GM19193 (cell line): ENCODE results near the gene RTN4IP1.

ENCODE experiments used
- POLR2A ChIP-seq: IDR thresholded peaks from 4 replicates; pipeline ENCODE4 v1.6.1; 2011; ENCODE audit not compliant: insufficient read depth, insufficient read length; ENCODE audit errors: extremely low read depth

RTN4IP1 gene

DNA sequence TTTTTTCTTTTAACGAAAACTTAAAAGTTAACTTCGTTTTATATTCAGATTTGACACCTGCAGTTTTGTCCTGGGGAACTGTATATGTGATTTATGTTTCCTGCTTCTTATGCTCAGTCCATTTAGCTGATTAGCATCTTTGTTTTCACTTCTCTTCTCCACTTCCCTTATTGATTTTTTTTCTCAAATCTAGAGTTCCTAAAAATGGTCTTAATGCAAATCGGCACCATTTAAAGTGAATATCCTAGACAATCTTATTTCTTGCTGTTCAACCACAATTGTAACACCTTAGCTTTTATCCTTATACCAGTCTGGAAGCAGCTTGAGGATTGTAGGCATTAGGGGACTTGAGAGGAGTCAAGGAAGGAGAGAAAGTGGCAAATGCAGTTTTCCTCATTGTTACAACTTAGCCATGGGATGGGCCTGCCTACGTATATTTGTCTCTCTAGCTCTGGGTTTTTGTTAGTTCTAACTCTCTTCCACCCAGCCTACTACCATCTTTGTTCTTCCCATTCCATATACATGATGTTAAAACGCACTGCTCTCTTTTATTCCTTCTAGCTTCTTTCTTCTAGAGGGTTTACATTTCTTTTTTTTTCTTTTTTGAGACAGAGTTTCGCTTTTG is 8.5 kb upstream of the RTN4IP1 start:
- TF ChIP-seq POLR2A: no peak

DNA sequence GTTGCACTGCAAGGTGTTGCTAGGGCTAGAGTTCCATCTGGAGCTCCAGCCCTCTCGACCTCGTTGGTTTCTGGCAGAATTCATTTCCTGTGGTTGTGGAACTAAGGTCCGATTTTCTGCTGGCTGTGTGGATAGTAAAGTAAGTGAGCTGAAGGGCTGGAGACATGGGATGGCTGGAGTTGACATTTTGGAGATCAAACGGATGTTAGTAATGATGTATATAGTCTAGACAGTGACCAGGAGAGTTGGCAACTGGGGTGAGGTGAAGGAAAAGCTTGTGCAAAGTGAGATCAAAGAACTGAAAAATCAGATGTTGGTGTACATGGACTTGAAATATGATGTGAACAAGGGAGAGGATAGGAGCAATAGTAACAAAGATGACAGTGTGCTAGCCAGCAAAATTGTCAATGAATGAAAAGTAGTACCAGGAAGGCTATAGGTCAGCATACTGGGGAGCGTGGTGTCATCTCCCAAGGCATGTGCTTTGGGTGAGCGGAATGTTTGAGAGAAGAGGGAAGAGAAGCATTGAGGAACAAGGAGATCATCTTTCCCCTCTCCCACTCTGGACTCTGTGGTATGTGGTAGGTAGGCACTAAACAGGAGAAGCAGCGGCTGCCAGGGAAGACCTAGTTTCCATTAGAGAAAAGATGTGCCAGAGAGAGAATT is 7.9 kb upstream of the RTN4IP1 start:
- TF ChIP-seq POLR2A: peak; percentile 23

DNA sequence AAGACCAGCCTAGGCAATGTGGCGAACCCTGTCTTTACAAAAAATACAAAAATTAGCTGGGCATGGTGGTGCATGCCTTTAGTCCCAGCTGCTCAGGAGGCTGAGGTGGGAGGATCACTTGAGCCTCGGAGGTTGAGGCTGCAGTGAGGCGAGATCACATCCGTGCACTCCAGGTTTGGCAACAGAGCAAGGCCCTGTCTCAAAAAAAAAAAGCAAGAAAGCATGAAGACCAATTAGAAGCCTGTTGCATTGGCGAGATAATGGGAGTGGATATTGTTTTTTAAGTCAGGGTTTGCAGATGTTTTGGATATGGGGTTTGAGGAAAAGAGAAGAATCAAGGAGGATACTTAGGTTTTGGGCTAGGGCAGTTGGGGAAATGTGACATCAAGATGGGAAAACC is 5.3 kb upstream of the RTN4IP1 start:
- TF ChIP-seq POLR2A: no peak

DNA sequence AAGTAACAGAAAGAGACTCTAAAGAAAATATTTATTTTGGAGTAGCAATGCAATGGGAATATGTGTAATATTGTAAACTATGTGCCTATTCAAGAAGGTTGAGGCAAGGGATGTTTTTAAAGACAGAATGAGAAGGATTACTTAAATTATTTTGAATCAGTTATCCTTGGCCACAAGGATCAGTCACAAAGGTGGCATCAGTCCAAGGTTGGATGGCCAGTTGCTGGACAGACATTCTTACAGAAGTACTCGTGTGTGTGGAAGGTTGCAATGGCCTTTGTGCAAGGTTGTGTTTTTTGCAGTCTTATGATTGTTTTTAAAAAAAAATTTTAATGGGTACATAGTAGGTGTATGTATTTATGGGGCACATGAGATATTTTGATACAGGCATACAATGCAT is 2.0 kb upstream of the RTN4IP1 start:
- no peak for TF ChIP-seq POLR2A

DNA sequence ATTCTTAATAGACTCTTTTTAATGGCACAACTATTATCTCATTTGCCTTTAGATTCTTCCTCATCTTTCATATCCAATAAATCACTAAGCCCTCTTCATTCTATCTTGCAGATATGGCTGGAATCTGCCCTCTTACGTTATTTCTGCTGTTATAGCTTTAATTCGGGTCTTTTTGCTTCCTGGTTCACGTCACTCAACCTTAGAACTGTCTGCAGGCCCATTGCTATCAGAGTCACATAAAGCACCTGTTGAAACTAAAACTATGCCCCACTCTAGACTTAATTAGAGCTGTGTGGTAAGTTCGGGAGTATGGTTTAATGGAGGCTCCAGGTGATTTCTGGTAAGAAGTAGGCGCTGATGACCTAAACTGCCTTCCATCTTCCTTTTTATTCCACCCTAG is 1.1 kb upstream of the RTN4IP1 start:
- TF ChIP-seq POLR2A: no peak

- no peak for TF ChIP-seq POLR2A
Observed at GRCh38 chr6:106629859-106630163, 513 bp upstream of the RTN4IP1 start.

DNA sequence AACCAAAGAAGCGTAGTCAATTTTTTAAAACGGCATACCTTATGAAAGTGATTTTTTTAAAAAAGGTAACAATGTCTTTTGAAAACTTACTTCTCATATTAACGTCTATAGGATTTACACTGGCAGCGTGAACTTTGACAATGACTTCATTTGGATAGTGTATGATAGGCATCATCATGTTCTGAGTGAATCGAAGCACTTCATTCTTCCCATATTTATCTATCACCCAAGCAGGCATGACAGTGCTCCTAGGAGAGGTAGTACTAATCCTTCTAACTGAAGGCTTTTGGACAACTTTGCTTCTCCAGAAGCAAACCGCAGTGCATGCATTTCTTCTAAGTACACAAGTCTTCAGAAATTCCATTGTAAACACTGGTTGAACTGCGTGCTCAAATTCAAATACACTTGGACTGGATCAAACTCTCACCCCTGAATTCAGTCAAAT is 618 bp downstream of the RTN4IP1 start:
- TF ChIP-seq POLR2A: no peak

DNA sequence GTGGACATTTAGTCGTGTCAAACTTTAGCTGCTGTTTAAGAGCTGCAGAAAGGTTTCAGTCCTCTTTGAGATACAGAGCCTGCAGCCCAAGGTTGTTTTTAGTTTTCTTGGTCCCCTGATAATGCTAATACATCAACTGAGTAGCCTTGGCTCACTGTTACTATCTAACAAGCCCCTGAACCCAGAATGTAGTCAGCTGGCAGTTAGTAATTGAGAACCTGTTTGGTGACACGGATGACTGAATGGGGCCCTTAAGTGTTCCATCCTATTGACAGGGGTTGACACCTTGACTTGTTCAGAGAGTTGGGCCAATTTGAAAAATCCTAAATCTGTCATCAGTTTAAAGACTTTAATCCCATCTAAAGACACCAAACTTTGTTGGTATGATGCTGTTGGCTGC is 2.8 kb downstream of the RTN4IP1 start:
- no peak for TF ChIP-seq POLR2A

DNA sequence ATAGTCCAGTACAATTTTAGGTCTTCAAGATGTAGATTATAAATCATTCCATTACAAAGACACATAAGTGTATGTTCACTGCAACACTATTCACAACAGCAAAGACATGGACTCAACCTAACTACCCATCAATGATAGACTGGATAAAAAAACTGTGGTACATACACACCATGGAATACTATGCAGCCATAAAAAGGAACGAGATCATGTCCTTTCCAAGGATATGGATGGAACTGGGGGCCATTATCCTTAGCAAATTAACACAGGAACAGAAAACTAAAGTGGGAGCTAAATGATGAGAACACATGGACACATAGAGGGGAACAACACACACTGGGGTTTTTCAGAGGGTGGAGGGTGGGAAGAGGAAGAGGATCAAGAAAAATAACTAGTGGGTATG is 6.3 kb downstream of the RTN4IP1 start:
- TF ChIP-seq POLR2A: no peak

DNA sequence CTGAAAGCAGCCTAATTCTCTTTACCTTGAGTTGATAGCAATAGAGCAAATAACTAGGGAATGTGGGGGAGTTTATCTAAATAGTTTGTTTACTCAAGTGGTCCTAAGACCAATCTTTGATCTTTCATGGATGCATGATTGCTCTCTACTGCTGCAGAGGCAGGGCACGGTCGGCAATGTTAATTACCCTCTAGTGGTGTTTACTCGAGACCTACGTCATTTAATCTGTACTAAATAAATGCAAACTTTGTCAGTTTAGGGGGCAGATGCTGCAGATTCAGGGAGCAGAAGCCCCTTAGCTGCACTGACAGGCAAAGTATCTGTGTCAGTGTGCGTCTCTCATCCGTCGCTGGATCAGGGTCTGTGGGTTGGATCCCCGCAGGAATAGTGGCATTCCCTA is 6.9 kb downstream of the RTN4IP1 start:
- TF ChIP-seq POLR2A: no peak

- no peak for TF ChIP-seq POLR2A
Observed at GRCh38 chr6:106620931-106621672, 8.2 kb downstream of the RTN4IP1 start.

DNA sequence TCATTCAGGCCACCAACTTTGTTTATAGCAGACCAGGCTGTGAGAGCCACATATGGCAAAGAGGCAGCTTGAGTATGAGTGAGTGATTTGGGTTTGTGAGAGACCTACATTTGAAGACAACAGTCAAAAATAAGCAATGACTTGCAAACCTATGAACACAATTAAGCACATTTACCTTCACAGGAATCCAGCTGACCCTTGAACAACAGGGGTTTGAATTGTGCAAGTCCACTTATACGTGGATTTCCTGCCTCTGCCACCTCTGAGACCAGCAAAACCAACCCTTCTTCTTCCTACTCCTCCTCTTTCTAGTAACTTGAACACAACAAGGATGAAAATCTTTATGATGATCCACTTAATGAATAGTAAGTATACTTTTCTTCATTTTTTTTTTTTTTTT is 10.1 kb downstream of the RTN4IP1 start:
- no peak for TF ChIP-seq POLR2A

DNA sequence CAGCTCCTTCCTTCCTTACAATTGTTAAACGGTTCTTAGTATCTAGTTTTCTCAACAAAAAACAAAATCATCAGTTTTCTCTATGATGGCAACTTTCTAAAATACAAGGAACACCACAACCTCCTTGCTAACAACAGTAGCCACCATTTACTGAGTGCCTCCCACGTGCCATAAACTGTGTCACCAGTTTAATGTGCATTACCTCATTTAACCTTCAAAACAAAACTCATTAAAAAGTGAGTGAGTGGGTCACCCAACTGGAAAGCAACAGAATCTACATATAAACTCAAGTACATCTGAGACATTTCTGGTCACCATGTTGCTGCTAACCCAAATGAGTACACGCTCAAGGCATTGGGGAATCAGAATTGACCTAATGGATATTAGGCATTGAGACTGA is 11.0 kb downstream of the RTN4IP1 start:
- no peak for TF ChIP-seq POLR2A

GRCh38 chr6:106617857-106618256 is 11.4 kb downstream of the RTN4IP1 start:
- TF ChIP-seq POLR2A: no peak

DNA sequence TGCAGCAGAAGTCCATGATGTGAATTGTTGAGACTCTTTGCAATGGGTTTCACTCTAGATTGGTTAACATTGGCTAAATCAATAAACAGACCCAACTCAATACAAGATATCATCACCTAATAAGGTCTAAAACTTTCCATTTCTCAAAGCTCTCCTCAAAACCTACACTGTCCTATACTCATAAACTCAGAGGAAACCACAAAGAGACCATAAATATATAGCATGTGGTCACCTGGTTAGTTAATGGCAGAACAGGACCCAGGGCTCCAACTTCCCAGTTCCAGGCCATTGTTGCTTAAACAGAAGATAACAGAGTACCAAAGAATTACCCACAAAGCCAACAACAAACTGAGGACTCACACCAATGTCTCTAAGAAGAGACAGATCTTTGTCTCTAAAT is 12.0 kb downstream of the RTN4IP1 start:
- no peak for TF ChIP-seq POLR2A
